SK-N-SH (cell line): ENCODE measurements around the gene RPS10. TPM values are rescaled to one million over a fixed set of nuclear protein-coding genes. Genes with fewer than 3 reads are reported as not detected.

Source experiments
- CTCF ChIA-PET: fragments of 300-600, 350-600 bp; formaldehyde crosslinking; extraction: SDS; loops from one replicate; lab custom pipeline; 2021; lab: Yijun Ruan, JAX
- POLR2A ChIA-PET: fragments of 350-600 bp; sonication (Branson Sonifier 250); formaldehyde crosslinking; extraction: SDS; loops from one replicate; lab custom pipeline; 2020; ENCODE audit warnings: antibody characterized with exemption, inconsistent platforms; lab: Yijun Ruan, JAX
- DNase-seq: peaks from one replicate; pipeline ENCODE4 v3.0.0; 2012
- H2AFZ ChIP-seq: fragments of 200-600 bp; sonication (generic); 2 replicates; pipeline ENCODE4 v1.8.1; 2016; ENCODE audit warnings: antibody characterized with exemption, mild to moderate bottlenecking, low read depth
- H3F3A ChIP-seq: fragments of 200-600 bp; sonication (generic); replicated peaks from 2 replicates; pipeline ENCODE3; 2016; ENCODE audit warnings: antibody characterized with exemption, mild to moderate bottlenecking; ENCODE audit not compliant: insufficient read depth
- H3K27ac ChIP-seq, 2 experiments: fragments of 200-500 bp in 1 of 2; fragments of 200-600 bp in 1 of 2; sonication (Bioruptor generic) in 1 of 2; sonication (generic), shearing (Covaris generic) in 1 of 2; 2 replicates each; pipeline versions ENCODE4 v1.5.1 to v1.6.1; 2014 to 2016; ENCODE audit warnings: low read depth in 2 of 2, inconsistent platforms in 1 of 2, low read length in 1 of 2, mild to moderate bottlenecking in 1 of 2, mixed read lengths in 1 of 2
- H3K27me3 ChIP-seq: fragments of 200-600 bp; sonication (generic), shearing (Covaris generic); 2 replicates; pipeline ENCODE4 v1.6.1; 2016; ENCODE audit warnings: mixed run types; ENCODE audit not compliant: insufficient read depth
- H3K36me3 ChIP-seq, 2 experiments: fragments of 200-500 bp in 1 of 2; fragments of 200-600 bp in 1 of 2; sonication (Bioruptor generic) in 1 of 2; sonication (generic) in 1 of 2; replicated peaks in 1 of 2; 2 replicates each; pipeline versions ENCODE3 to v1.5.1; 2014 to 2016; ENCODE audit warnings: low read length in 1 of 2, mild to moderate bottlenecking in 1 of 2; ENCODE audit not compliant: insufficient read depth in 2 of 2, control insufficient read depth in 1 of 2
- H3K4me1 ChIP-seq, 2 experiments: fragments of 200-500 bp in 1 of 2; fragments of 200-600 bp in 1 of 2; sonication (Bioruptor generic) in 1 of 2; sonication (generic), shearing (Covaris generic) in 1 of 2; 2 replicates each; pipeline versions ENCODE4 v1.5.1 to v1.6.1; 2014 to 2016; ENCODE audit warnings: low read depth in 1 of 2, low read length in 1 of 2, mixed run types in 1 of 2; ENCODE audit not compliant: insufficient read depth in 2 of 2, control insufficient read depth in 1 of 2
- H3K4me2 ChIP-seq: fragments of 200-600 bp; sonication (generic), shearing (Covaris generic); 2 replicates; pipeline ENCODE4 v1.6.1; 2017; ENCODE audit warnings: mixed run types
- H3K4me3 ChIP-seq, 2 experiments: fragments of 200-500 bp in 1 of 2; fragments of 200-600 bp in 1 of 2; sonication (Bioruptor generic) in 1 of 2; sonication (generic), shearing (Covaris generic) in 1 of 2; 2 replicates each; pipeline versions ENCODE4 v1.5.1 to v1.8.1; 2014 to 2016; ENCODE audit warnings: low read depth in 2 of 2, inconsistent platforms in 1 of 2, low read length in 1 of 2, mild to moderate bottlenecking in 1 of 2, mixed read lengths in 1 of 2, moderate library complexity in 1 of 2
- H3K79me2 ChIP-seq: fragments of 200-600 bp; sonication (generic); 2 replicates; pipeline ENCODE4 v1.8.1; 2017; ENCODE audit warnings: mild to moderate bottlenecking; ENCODE audit not compliant: insufficient read depth
- H3K9ac ChIP-seq: fragments of 200-600 bp; sonication (generic); 2 replicates; pipeline ENCODE4 v1.6.1; 2017; ENCODE audit warnings: mixed run types
- H3K9me2 ChIP-seq: fragments of 200-600 bp; sonication (generic); 2 replicates; pipeline ENCODE4 v1.6.1; 2017; ENCODE audit warnings: mixed run types
- H3K9me3 ChIP-seq: fragments of 200-600 bp; sonication (generic); 2 replicates; pipeline ENCODE4 v1.6.1; 2017; ENCODE audit warnings: mixed run types, mild to moderate bottlenecking, moderate library complexity
- H4K20me1 ChIP-seq: fragments of 200-600 bp; sonication (generic); 2 replicates; pipeline ENCODE4 v1.6.1; 2017; ENCODE audit warnings: mild to moderate bottlenecking, mixed run types; ENCODE audit not compliant: insufficient read depth
- ELF1 ChIP-seq: IDR thresholded peaks from 2 replicates; pipeline ENCODE4 v1.4.0; 2012
- EP300 ChIP-seq, 2 experiments: IDR thresholded peaks; 2 replicates each; pipeline versions ENCODE4 v1.4.0 to v1.6.1; 2012; ENCODE audit warnings: borderline replicate concordance in 1 of 2, low read depth in 1 of 2, low read length in 1 of 2
- EZH2phosphoT487 ChIP-seq: fragments of 200-600 bp; sonication (generic); IDR thresholded peaks from 2 replicates; pipeline ENCODE4 v1.6.1; 2017; ENCODE audit warnings: low read depth, mixed run types, mild to moderate bottlenecking, antibody characterized with exemption, moderate library complexity, borderline replicate concordance
- FOSL2 ChIP-seq: IDR thresholded peaks from 2 replicates; pipeline ENCODE4 v1.4.0; 2012; ENCODE audit warnings: low read depth, mild to moderate bottlenecking, moderate library complexity, borderline replicate concordance
- FOXJ3 ChIP-seq: sonication (generic); formaldehyde crosslinking; IDR thresholded peaks from 2 replicates; pipeline ENCODE4 v1.5.1; 2020; ENCODE audit warnings: mild to moderate bottlenecking, missing genetic modification reagents
- FOXM1 ChIP-seq: IDR thresholded peaks from 2 replicates; pipeline ENCODE4 v1.4.0; 2012; ENCODE audit warnings: low read depth, mild to moderate bottlenecking
- GATA2 ChIP-seq: sonication (generic); formaldehyde crosslinking; IDR thresholded peaks from 2 replicates; pipeline ENCODE4 v1.5.0; 2020; ENCODE audit warnings: mild to moderate bottlenecking, missing genetic modification reagents
- MAX ChIP-seq: IDR thresholded peaks from 2 replicates; pipeline ENCODE4 v1.4.0; 2012; ENCODE audit warnings: low read depth
- RCOR1 ChIP-seq: fragments of 150-350 bp; IDR thresholded peaks from 2 replicates; pipeline ENCODE4 v1.6.1; 2017; ENCODE audit warnings: antibody characterized with exemption, low read length
- SIN3A ChIP-seq: IDR thresholded peaks from 2 replicates; pipeline ENCODE4 v1.6.1; 2012; ENCODE audit warnings: low read depth, mild to moderate bottlenecking, low read length, moderate library complexity, borderline replicate concordance
- TAF1 ChIP-seq: IDR thresholded peaks from 2 replicates; pipeline ENCODE4 v1.6.1; 2012; ENCODE audit warnings: low read depth, mild to moderate bottlenecking, low read length, moderate library complexity, borderline replicate concordance
- TCF12 ChIP-seq: IDR thresholded peaks from 2 replicates; pipeline ENCODE4 v1.4.0; 2012
- TEAD4 ChIP-seq: IDR thresholded peaks from 2 replicates; pipeline ENCODE4 v1.4.0; 2012; ENCODE audit warnings: mild to moderate bottlenecking, borderline replicate concordance; ENCODE audit not compliant: insufficient read depth
- YY1 ChIP-seq: IDR thresholded peaks from 2 replicates; pipeline ENCODE4 v1.4.0; 2012; ENCODE audit warnings: low read depth, mild to moderate bottlenecking
- ZBTB33 ChIP-seq: IDR thresholded peaks from 2 replicates; pipeline ENCODE4 v1.4.0; 2012; ENCODE audit warnings: low read depth, borderline replicate concordance
- WGBS: methylation state at CpG from one replicate; pipeline ENCODE4 v1.1.6; 2017; ENCODE audit warnings: low lambda C conversion rate; 5-methylcytosine and 5-hydroxymethylcytosine counted together
- polyA plus RNA-seq, 3 experiments: library from polyadenylated mRNA; depleted of rRNA; stranded (reverse); fragments of >200 nt; gene quantifications; 2 replicates each; pipeline ENCODE4 v1.2.3, GENCODE V29; 2012
- TF ChIP-seq, protein P1 (sequence below): fragments of 150-350 bp; IDR thresholded peaks from 2 replicates; pipeline ENCODE4 v1.6.1; 2016; ENCODE audit warnings: mild to moderate bottlenecking, low read depth, low read length
- TF ChIP-seq, protein P2 (sequence below): fragments of 150-350 bp; IDR thresholded peaks from 2 replicates; pipeline ENCODE4 v1.6.1; 2017; ENCODE audit warnings: antibody characterized with exemption, low read length, low read depth, borderline replicate concordance

RPS10 gene
- polyA plus RNA-seq, 1 of the 3 experiments (the other 2 are of a cell fraction), result 4,475 TPM

- 98% methylated on average over 6 of the region's 6 CpGs for WGBS
- H3K27ac ChIP-seq, result no peak overlapping the region
- no peak overlapping the region for H3K4me3 ChIP-seq
- no peak for DNase-seq
- peaks cover 0 to 15% of the 10 kb centered on the region in 2 experiments; a peak in 2 of 4 replicates for H3K4me1 ChIP-seq
- POLR2A ChIA-PET, result interaction anchor here (1.3 kb wide), 1 partner anchor 9 kb away, joined by 3 read pairs; no protein-coding TSS in a partner anchor
- TF ChIP-seq, protein P1, sequence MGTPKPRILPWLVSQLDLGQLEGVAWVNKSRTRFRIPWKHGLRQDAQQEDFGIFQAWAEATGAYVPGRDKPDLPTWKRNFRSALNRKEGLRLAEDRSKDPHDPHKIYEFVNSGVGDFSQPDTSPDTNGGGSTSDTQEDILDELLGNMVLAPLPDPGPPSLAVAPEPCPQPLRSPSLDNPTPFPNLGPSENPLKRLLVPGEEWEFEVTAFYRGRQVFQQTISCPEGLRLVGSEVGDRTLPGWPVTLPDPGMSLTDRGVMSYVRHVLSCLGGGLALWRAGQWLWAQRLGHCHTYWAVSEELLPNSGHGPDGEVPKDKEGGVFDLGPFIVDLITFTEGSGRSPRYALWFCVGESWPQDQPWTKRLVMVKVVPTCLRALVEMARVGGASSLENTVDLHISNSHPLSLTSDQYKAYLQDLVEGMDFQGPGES, result no peak
- TF ChIP-seq ZBTB33 (no peak), SIN3A (no peak), TAF1 (no peak), TCF12 (no peak), EZH2phosphoT487 (no peak), EP300 (IDR thresholded peaks at IDR 0.05; ENCODE audit: borderline replicate concordance in 1 of 2, low read depth in 1 of 2, low read length in 1 of 2) (no peak), TEAD4 (no peak), GATA2 (CRISPR knock-in tag) (no peak), FOSL2 (no peak), RCOR1 (no peak)
- H3K9me3 ChIP-seq, result no peaks in the 10 kb centered on the region
- peaks cover 99% of the 10 kb centered on the region for H3K79me2 ChIP-seq
- H3K9ac ChIP-seq, result no peak overlapping the region
- peaks cover 75% of the 10 kb centered on the region for H4K20me1 ChIP-seq
- no peaks in the 10 kb centered on the region for H3K9me2 ChIP-seq
- CTCF ChIA-PET, result interaction anchor here (1.5 kb wide), 1 partner anchor 17 kb away, joined by 3 read pairs; no protein-coding TSS in a partner anchor
- H3K27me3 ChIP-seq, result no peaks in the 10 kb centered on the region
- no peak overlapping the region for H3K4me2 ChIP-seq
- peaks cover 0 to 3% of the 10 kb centered on the region in 2 experiments for H3K36me3 ChIP-seq
- peaks cover 3% of the 10 kb centered on the region for H3F3A ChIP-seq
- no peak overlapping the region for H2AFZ ChIP-seq
Measured at GRCh38 chr6:34383656-34384320, 42.1 kb downstream of the RPS10 start.

DNA sequence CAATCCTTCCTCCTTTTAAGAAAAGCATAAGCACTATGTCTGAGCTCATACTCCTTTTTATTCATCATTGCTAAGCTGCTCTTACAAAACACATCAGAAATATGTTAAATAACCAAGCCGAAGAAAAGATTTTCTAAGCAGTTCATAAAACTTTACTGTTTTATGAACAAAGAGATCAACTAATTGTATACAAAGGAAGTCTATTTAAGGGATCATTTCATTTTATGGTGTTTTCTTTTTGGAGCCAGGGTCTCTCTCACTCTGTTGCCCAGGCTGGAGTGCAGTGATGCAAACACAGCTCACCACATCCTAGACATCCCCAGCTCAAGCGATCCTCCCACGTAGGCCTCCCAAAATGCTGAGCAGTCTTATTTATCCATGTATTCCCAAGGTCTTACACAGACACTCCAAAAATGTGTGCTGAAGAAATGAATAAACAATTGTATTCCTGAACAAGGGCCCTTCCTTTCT, 42.7 kb downstream of the RPS10 start:
- H3K4me1 ChIP-seq, result peaks cover 0 to 9% of the 10 kb centered on the region in 2 experiments; a peak in 2 of 4 replicates
- no peak for DNase-seq
- CTCF ChIA-PET, result interaction anchor here (1.1 to 1.5 kb wide), 2 partner anchors 17 to 756 kb away, joined by 3 read pairs; no protein-coding TSS in a partner anchor
- no peaks in the 10 kb centered on the region for H3K27me3 ChIP-seq
- no peak overlapping the region for H3K27ac ChIP-seq
- no peak overlapping the region for H3K9ac ChIP-seq
- H3F3A ChIP-seq, result peaks cover 3% of the 10 kb centered on the region
- peaks cover 99% of the 10 kb centered on the region for H3K79me2 ChIP-seq
- H3K36me3 ChIP-seq, result peaks cover 0 to 3% of the 10 kb centered on the region in 2 experiments
- POLR2A ChIA-PET, result interaction anchor here (1.3 kb wide), 1 partner anchor 10 kb away, joined by 3 read pairs; no protein-coding TSS in a partner anchor
- H4K20me1 ChIP-seq, result peaks cover 77% of the 10 kb centered on the region
- H3K9me2 ChIP-seq, result no peaks in the 10 kb centered on the region
- no peak overlapping the region for H3K4me3 ChIP-seq
- TF ChIP-seq FOXJ3 (CRISPR knock-in tag) (no peak), ZBTB33 (no peak), ELF1 (no peak), FOXM1 (no peak), RCOR1 (no peak), MAX (no peak), YY1 (no peak)
- TF ChIP-seq, protein P2, sequence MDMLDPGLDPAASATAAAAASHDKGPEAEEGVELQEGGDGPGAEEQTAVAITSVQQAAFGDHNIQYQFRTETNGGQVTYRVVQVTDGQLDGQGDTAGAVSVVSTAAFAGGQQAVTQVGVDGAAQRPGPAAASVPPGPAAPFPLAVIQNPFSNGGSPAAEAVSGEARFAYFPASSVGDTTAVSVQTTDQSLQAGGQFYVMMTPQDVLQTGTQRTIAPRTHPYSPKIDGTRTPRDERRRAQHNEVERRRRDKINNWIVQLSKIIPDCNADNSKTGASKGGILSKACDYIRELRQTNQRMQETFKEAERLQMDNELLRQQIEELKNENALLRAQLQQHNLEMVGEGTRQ, result no peak
- TF ChIP-seq, protein P1, result no peak
- no peaks in the 10 kb centered on the region for H3K9me3 ChIP-seq
- no peak overlapping the region for H3K4me2 ChIP-seq
- H2AFZ ChIP-seq, result no peak overlapping the region
- WGBS, result over 99% methylated on average over 3 of the region's 3 CpGs
